ENCODE results near the gene CS.

DNA sequence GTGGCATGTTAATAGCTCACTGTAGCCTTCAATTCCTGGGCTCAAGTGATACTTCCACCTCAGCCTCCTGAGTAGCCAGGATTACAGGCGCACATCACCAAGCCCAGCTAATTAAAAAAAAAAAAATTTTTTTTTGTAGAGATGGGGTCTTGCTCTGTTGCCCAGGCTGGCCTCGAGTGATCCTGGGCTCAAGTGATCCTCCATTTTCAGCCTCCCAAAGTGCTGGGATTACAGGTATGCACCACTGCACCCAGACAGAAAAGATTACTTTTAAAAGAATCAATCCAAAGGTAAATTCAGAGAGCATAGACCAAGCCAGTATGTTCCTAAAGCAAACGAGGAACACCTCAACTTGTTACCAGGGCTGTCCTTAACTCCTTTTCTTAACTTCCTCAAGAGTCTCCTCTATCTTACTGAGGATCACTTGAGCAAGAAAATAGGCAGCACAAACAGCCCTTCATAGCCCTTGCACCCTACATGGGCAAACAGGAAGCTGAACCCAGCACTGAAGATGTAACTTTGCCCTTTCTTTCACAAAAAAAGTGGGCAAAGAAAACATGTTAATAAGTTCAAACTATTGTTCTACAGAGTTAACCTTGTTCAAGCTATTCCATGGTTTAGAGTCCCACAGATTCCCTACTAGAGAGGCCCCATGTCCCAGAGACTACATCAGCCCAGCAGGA, 11.3 kb downstream of the CS start:
- TF ChIP-seq, protein P1, sequence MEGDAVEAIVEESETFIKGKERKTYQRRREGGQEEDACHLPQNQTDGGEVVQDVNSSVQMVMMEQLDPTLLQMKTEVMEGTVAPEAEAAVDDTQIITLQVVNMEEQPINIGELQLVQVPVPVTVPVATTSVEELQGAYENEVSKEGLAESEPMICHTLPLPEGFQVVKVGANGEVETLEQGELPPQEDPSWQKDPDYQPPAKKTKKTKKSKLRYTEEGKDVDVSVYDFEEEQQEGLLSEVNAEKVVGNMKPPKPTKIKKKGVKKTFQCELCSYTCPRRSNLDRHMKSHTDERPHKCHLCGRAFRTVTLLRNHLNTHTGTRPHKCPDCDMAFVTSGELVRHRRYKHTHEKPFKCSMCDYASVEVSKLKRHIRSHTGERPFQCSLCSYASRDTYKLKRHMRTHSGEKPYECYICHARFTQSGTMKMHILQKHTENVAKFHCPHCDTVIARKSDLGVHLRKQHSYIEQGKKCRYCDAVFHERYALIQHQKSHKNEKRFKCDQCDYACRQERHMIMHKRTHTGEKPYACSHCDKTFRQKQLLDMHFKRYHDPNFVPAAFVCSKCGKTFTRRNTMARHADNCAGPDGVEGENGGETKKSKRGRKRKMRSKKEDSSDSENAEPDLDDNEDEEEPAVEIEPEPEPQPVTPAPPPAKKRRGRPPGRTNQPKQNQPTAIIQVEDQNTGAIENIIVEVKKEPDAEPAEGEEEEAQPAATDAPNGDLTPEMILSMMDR (IDR thresholded peaks at IDR 0.05; ENCODE audit: insufficient read depth, low read length), result no peak
- no peak for TF ChIP-seq POLR2AphosphoS5 (IDR thresholded peaks at IDR 0.05; ENCODE audit: low read depth)
